GM23338 (cell line): ENCODE measurements around the gene DYSF. TPM values are rescaled to one million over a fixed set of nuclear protein-coding genes. Genes with fewer than 3 reads are reported as not detected.

Experiments
- CTCF ChIP-seq, 2 experiments: fragments of 200-600 bp in 1 of 2; sonication (generic) in 1 of 2; conservative IDR thresholded peaks; 2 replicates each; pipeline versions ENCODE4 v1.5.1 to v1.6.1; 2016 to 2017; ENCODE audit warnings: antibody characterized with exemption in 2 of 2, low read depth in 2 of 2, mild to moderate bottlenecking in 2 of 2, moderate library complexity in 1 of 2
- EZH2 ChIP-seq: fragments of 200-600 bp; sonication (generic); IDR thresholded peaks from one replicate; pipeline ENCODE4 v1.8.0; 2017; ENCODE audit warnings: antibody characterized with exemption, mild to moderate bottlenecking, low read depth; ENCODE audit not compliant: unreplicated experiment
- EZH2phosphoT487 ChIP-seq: fragments of 200-600 bp; sonication (generic); IDR thresholded peaks from one replicate; pipeline ENCODE4 v1.8.1; 2018; ENCODE audit warnings: antibody characterized with exemption; ENCODE audit not compliant: unreplicated experiment
- JUNB ChIP-seq: IDR thresholded peaks from one replicate; pipeline ENCODE4 v1.6.1; 2016; ENCODE audit warnings: antibody characterized with exemption; ENCODE audit not compliant: unreplicated experiment
- NANOG ChIP-seq: IDR thresholded peaks from 2 replicates; pipeline ENCODE4 v1.6.1; 2016; ENCODE audit warnings: antibody characterized with exemption, borderline replicate concordance
- ZNF462 ChIP-seq: fragments of 250-450 bp; sonication (Bioruptor Pico); IDR thresholded peaks from 2 replicates; pipeline ENCODE4 v1.5.0; 2020; ENCODE audit warnings: mild to moderate bottlenecking, moderate library complexity
- polyA plus RNA-seq: library from polyadenylated mRNA; unstranded; fragments of >200 nt; fragmentation: Nextera tagmentation; extraction: Ambion mirVana; gene quantifications from 2 replicates; pipeline ENCODE4 v1.2.1, GENCODE V29; 2016
- total RNA-seq: library from RNA; depleted of rRNA; stranded (reverse); fragments of >200 nt; shearing (Covaris generic); gene quantifications from 2 replicates; pipeline ENCODE4 v1.2.3, GENCODE V29; 2014

Gene DYSF
- total and polyA plus RNA-seq, 2 experiments from 2014 or later: 7.3 to 21.3 TPM

GRCh38 chr2:71693286-71694270, 240.2 kb downstream of the DYSF start (continued):
- TF ChIP-seq ZNF462 (no peak), EZH2phosphoT487 (no peak), NANOG (no peak), EZH2 (no peak), CTCF (conservative IDR thresholded peaks at IDR 0.05; ENCODE audit: low read depth in 2 of 2) (peak in 1 of 2 experiments; percentile 43; a peak in 2 of 4 replicates), JUNB (no peak)
